ENCODE results near the gene ISL2. TPM values are rescaled to one million over a fixed set of nuclear protein-coding genes. Genes with fewer than 3 reads are reported as not detected.
A peak's percentile ranks its signal among the peaks of the same experiment; 100 is the strongest.

The ISL2 gene
- total and polyA plus RNA-seq, 2 of the 13 experiments (the other 11 are each of a cell fraction or from before 2014, with no cell fraction given) = 4.3 to 5.1 TPM

- TF ChIP-seq ZBED4 (CRISPR knock-in tag; IDR thresholded peaks at IDR 0.05; ENCODE audit: borderline replicate concordance) (no peak), GZF1 (CRISPR knock-in tag; IDR thresholded peaks at IDR 0.05) (0 out of 2 replicates have a peak, but pooled peaks have one; percentile 86), SNAI1 (CRISPR knock-in tag; IDR thresholded peaks at IDR 0.05; ENCODE audit: borderline replicate concordance) (no peak), GABPB1 (CRISPR knock-in tag; IDR thresholded peaks at IDR 0.05) (peak; percentile 69; the same call in 1 of the 2 replicates), ZNF841 (CRISPR knock-in tag; IDR thresholded peaks at IDR 0.05; ENCODE audit: borderline replicate concordance) (no peak), ZNF318 (CRISPR knock-in tag; IDR thresholded peaks at IDR 0.05) (no peak; the same call in 1 of the 2 replicates), ZNF260 (CRISPR knock-in tag; IDR thresholded peaks at IDR 0.05; ENCODE audit: borderline replicate concordance, low read depth) (no peak), ARID4A (CRISPR knock-in tag; IDR thresholded peaks at IDR 0.05; ENCODE audit: borderline replicate concordance) (peak; percentile 70), RAD21 (CRISPR knock-in tag; IDR thresholded peaks at IDR 0.05) (no peak), ZNF329 (CRISPR knock-in tag; IDR thresholded peaks at IDR 0.05; ENCODE audit: low read depth) (0 out of 2 replicates have a peak, but pooled peaks have one; percentile 59), ZSCAN20 (CRISPR knock-in tag; IDR thresholded peaks at IDR 0.05; ENCODE audit: borderline replicate concordance) (peak; percentile 83)
Measured at GRCh38 chr15:76337696-76338485, 1.3 kb downstream of the ISL2 start (continued).
